NCI-H146 (cell line): ENCODE data around the gene KCNK6.
"Not testable (repeated sequence)": the region's sequence is repeated elsewhere in the genome, so short reads cannot be mapped to it uniquely, and the experiment has no call there.

Experiments used
- DNase-seq: peaks from one replicate; lab custom pipeline; 2025; lab: John Stamatoyannopoulos, UW

The KCNK6 gene

GRCh38 chr19:38362076-38362945 lies 42.7 kb downstream of the KCNK6 start:
- DNase-seq = peak; percentile 90

- not testable (repeated sequence) for DNase-seq
Measured at GRCh38 chr19:38362946-38363688, 43.5 kb downstream of the KCNK6 start.

GRCh38 chr19:38367041-38367440 lies 47.4 kb downstream of the KCNK6 start:
- DNase-seq = no peak

- DNase-seq = no peak
Measured at GRCh38 chr19:38369584-38369983, 49.9 kb downstream of the KCNK6 start.

GRCh38 chr19:38370299-38370698 lies 50.7 kb downstream of the KCNK6 start:
- no peak for DNase-seq

- no peak for DNase-seq
Measured at GRCh38 chr19:38371081-38371480, 51.4 kb downstream of the KCNK6 start.

- no peak for DNase-seq
Measured at GRCh38 chr19:38373907-38374331, 54.3 kb downstream of the KCNK6 start.

GRCh38 chr19:38374332-38375097 lies 54.9 kb downstream of the KCNK6 start, which contains the start of gene PSMD8:
TSS of gene PSMD8 (plus strand) at chr19:38374571. CDS start at chr19:38374602, 31 bp downstream.
- DNase-seq = peak; percentile 100

GRCh38 chr19:38375098-38375493 lies 55.5 kb downstream of the KCNK6 start:
- no peak for DNase-seq

- no peak for DNase-seq
Measured at GRCh38 chr19:38375748-38376147, 56.1 kb downstream of the KCNK6 start.

GRCh38 chr19:38376576-38376975 lies 56.9 kb downstream of the KCNK6 start:
- no peak for DNase-seq

- no peak for DNase-seq
Measured at GRCh38 chr19:38377052-38377451, 57.4 kb downstream of the KCNK6 start.

GRCh38 chr19:38378866-38379265 lies 59.2 kb downstream of the KCNK6 start:
- DNase-seq = no peak

- no peak for DNase-seq
Measured at GRCh38 chr19:38381138-38381537, 61.5 kb downstream of the KCNK6 start.
